Mucosa of descending colon (tissue), 3 donors: Measurements from ENCODE around the gene SYNGAP1. TPM values are rescaled to one million over a fixed set of nuclear protein-coding genes. Genes with fewer than 3 reads are reported as not detected.
"Not testable (repeated sequence)": the region's sequence is repeated elsewhere in the genome, so short reads cannot be mapped to it uniquely, and the experiment has no call there.

Experiments used
- ATAC-seq: fragments of 200-7000 bp; cut with Tn5 transposase; one replicate; pipeline ENCODE4 v1.9.1; 2020; ENCODE audit warnings: mild to moderate bottlenecking, moderate library complexity
- DNase-seq, 3 donors: peaks; one replicate each; pipeline ENCODE4 v3.0.0-alpha.2; 2020
- H3K36me3 ChIP-seq: fragments of 200-600 bp; one replicate; pipeline ENCODE4 v1.8.0; 2021; ENCODE audit warnings: low read depth, mild to moderate bottlenecking
- H3K4me1 ChIP-seq: fragments of 200-600 bp; one replicate; pipeline ENCODE4 v1.8.0; 2021; ENCODE audit warnings: low read depth, mild to moderate bottlenecking
- H3K4me3 ChIP-seq: fragments of 200-600 bp; one replicate; pipeline ENCODE4 v1.8.0; 2021; ENCODE audit warnings: mild to moderate bottlenecking
- H3K9me3 ChIP-seq: fragments of 200-600 bp; one replicate; pipeline ENCODE4 v1.8.0; 2021; ENCODE audit warnings: mild to moderate bottlenecking
- intact Hi-C, 2 donors: fragments of 100-400 bp; cut with DNase I in 1 of 2; cut with micrococcal nuclease in 1 of 2; formaldehyde crosslinking; loops; one replicate each; pipeline versions ENCODE4 v1.11.0 to v1.11.1; 2022; cut with DNase I, micrococcal nuclease
- long read RNA-seq, 2 donors: library from polyadenylated mRNA; unstranded; transcript quantifications; one replicate each; pipeline ENCODE4 v2.0.0, GENCODE V29; 2019 to 2021
- total RNA-seq, 3 donors: library from RNA; stranded (reverse); fragmentation: NEBNext Ultra II Directional in 2 of 3; extraction: Animal tissue kit (Norgen Biotek cat#: 25700) in 2 of 3; gene quantifications; one replicate each; pipeline versions ENCODE4 v1.2.1 to v1.2.4, GENCODE V29; 2021 to 2023
- TF ChIP-seq, protein P1 (sequence below): fragments of 200-600 bp; IDR thresholded peaks from one replicate; pipeline ENCODE4 v1.8.0; 2022; ENCODE audit warnings: antibody characterized with exemption, mild to moderate bottlenecking
- donor health status: DM: no; HTN: no; CAD: no; lungs with moderate emphysema.
- donor health status: DM: no; HTN: no; CAD: no.
- donor health status: DM: no; HTN: yes; CAD: no.

The SYNGAP1 gene
- 10 to 100 TPM in 1 of 3 donors, 1 to 10 TPM in 2; 8.1 to 39.8 (median 8.8) TPM for total RNA-seq
- long read RNA-seq, donor 1, partial matches to known transcripts, result 0 of 3 reads
- long read RNA-seq, donor 1, other reads (novel, unspliced or antisense), result 3 of 3 reads
- long read RNA-seq, donor 2, result 0 reads

DNA sequence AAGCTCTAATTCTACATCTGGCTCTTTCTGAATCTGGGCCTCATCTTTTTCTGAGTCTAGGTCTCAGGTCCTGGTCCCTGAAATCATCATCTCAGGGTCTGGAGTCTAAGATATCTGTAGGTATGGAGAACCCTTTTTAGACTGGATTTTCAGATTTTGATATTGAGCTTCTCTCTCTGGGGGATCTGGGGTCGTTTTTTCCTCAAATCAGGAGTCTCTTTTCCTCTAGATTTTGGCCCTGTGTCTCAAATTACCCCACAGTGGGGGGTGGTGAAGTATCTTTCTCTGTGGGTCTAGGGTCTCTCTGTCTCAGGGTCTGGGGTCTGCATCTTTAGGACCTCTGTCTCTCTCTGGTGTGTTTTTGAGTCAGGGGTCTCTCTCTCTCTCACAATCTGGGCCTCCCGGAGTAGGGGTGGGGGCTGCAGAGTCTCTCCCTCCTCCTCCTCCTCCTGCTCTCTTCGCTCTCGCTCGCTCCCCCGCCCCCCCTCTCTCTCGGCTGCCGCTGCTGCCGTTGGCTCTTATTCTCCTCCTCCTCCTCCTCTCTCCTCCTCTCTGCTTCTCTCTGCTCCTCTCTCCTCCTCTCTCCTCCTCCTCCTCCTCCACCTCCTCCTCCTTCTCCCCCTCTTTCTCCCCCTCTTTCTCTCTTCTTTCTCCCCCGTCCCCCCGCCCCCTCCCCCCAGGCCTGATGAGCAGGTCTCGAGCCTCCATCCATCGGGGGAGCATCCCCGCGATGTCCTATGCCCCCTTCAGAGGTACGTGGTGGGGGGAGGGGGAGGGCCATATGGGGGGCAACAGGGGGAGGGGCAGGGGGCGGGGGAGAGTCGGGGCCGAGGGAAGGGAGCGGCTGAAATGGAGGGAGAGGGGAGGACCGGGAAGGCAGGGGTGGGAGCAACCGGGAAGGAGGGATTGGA lies at the start of gene SYNGAP1:
TSS of gene SYNGAP1 (plus strand) at position 486 of the 911 bp plus-strand sequence. CDS start at position 686, 200 bp downstream.
- DNase-seq, result peak; percentile 57 to 79 (median 61)
- TF ChIP-seq, protein P1, sequence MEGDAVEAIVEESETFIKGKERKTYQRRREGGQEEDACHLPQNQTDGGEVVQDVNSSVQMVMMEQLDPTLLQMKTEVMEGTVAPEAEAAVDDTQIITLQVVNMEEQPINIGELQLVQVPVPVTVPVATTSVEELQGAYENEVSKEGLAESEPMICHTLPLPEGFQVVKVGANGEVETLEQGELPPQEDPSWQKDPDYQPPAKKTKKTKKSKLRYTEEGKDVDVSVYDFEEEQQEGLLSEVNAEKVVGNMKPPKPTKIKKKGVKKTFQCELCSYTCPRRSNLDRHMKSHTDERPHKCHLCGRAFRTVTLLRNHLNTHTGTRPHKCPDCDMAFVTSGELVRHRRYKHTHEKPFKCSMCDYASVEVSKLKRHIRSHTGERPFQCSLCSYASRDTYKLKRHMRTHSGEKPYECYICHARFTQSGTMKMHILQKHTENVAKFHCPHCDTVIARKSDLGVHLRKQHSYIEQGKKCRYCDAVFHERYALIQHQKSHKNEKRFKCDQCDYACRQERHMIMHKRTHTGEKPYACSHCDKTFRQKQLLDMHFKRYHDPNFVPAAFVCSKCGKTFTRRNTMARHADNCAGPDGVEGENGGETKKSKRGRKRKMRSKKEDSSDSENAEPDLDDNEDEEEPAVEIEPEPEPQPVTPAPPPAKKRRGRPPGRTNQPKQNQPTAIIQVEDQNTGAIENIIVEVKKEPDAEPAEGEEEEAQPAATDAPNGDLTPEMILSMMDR, result no peak
- no peaks in the 10 kb centered on the region for H3K9me3 ChIP-seq
- no peak for ATAC-seq
- intact Hi-C loops, result no loop called here
- H3K4me1 ChIP-seq, result peaks cover 31% of the 10 kb centered on the region
- H3K36me3 ChIP-seq, result peaks cover 5% of the 10 kb centered on the region
- H3K4me3 ChIP-seq, result no peak within 1 kb of the TSS

DNA sequence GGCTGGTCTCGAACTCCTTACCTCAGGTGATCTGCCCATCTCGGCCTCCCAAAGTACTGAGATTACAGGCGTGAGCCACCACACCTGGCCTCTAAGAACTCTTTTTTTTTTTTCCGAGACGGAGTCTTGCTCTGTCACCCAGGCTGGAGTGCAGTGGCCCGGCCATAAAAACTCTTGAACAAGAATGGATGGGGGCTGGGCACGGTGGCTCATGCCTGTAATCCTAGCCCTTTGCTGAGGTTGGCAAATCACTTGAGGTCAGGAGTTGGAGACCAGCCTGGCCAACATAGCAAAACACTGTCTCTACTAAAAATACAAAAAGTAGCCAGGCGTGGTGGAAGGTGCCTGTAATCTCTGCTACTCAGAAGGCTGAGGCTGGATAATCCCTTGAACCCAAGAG lies 48.0 kb upstream of the SYNGAP1 start:
- DNase-seq, H3K4me3 ChIP-seq, H3K36me3 ChIP-seq, H3K4me1 ChIP-seq, ATAC-seq, H3K9me3 ChIP-seq, intact Hi-C loops: not testable (repeated sequence)

DNA sequence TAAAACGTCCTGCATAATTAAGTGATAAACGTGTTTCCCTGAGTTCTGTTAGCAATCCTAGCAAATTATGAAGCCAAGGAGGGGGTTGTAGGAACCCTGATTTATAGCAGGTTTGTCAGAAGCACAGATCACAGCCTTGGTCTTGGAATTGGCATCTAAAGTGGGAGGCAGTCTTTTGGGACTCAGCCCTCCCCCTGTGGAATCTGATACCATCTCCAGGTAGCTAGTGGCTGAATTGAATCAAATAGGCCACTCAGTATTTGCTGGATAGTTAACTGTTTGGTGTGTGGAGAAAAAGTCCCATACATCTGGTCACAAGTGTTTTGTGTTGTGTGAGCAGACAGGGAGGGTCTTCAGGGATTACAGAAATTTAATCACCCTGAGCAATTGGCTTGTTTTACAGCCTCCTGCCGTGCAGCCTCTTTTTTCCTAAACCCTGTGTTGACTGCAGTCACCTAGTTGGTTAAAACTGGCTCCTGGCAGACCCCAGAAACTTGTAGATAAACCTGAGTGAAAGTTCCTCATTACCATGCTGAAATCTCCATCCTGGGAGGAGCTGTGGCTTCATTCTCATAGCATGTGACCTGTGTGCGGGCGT lies 47.2 kb upstream of the SYNGAP1 start:
- Histone ChIP-seq H3K4me3 (no peak overlapping the region), H3K4me1 (peaks cover 9% of the 10 kb centered on the region), H3K36me3 (no peaks in the 10 kb centered on the region), H3K9me3 (no peaks in the 10 kb centered on the region)
- DNase-seq (no peak), ATAC-seq (no peak)
- intact Hi-C loops, result no loop called here
- TF ChIP-seq, protein P1, result no peak

DNA sequence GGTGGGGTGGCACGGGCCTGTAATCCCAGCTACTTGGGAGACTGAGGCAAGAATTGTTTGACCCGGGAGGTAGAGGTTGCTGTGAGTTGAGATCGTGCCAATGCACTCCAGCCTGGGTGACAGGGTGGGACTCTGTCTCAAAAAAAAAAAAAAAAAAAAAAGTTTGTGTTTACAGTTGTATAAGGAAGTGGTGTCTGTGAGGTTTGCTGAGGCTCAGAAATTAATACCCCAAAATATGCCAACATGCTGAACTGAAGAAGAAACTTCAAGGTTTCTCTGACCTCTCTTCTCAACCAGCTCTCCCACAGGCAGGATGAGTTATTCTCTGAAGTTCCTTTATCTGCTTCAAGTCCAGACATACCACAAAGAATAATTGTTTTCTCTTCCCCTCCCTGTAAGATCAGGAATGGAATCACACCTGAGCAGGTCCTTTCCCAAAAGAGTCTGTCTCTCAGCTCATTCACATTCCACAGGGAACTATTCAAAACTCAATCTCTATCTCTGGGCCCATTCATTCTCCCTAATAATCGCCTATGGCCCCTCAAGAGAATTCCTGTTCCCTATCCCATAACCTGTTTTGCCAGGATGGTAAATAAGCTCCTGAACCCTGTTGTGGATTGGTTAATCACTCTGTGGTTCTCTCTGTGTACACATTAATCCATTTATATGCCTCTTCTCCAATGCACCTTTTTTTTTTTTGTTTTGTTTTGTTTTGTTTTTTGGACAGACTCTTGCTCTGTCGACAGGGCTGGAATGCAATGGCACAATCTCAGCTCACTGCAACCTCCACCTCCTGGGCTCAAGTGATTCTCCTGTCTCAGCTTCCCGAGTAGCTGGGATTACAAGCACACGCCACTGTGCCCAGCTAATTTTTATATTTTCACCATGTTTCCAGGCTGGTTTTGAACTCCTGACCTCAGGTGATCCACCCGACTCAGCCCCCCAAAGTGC lies 45.6 kb upstream of the SYNGAP1 start:
- ATAC-seq, result no peak

DNA sequence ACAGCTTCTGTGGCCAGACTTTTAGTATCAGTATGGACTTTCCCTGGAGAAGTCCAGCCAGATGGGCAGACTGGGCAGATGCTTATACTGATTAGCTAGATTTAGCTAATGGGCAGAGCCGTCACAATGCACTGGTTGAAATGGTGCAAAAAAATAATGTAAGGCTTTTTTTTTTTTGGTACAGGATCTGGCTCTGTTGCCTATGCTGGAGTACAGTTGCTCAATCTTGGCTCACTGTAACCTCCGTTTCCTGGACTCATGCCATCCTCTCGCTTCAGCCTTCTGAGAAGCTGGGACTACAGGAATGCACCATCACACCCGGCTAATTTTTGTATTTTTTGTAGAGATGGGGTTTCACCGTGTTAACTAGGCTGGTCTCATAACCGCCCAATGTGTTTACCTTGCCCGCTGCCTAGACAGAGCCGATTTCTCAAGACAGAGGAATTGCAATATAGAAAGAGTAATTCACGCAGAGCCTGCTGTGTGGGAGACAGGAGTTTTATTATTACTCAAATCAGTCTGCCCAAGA lies 44.7 kb upstream of the SYNGAP1 start:
- peak in 1 of 3 donors; percentile 64 for DNase-seq
- peaks cover 9% of the 10 kb centered on the region for H3K4me1 ChIP-seq
- H3K4me3 ChIP-seq, result no peak overlapping the region
- TF ChIP-seq, protein P1, result no peak
- H3K9me3 ChIP-seq, result no peaks in the 10 kb centered on the region
- no peaks in the 10 kb centered on the region for H3K36me3 ChIP-seq
- peak; percentile 66 for ATAC-seq
- intact Hi-C loops, result no loop called here

More for the DNA sequence above, 45.6 kb upstream of the SYNGAP1 start:
- Histone ChIP-seq H3K9me3 (no peaks in the 10 kb centered on the region), H3K36me3 (no peaks in the 10 kb centered on the region), H3K4me3 (no peak overlapping the region), H3K4me1 (peaks cover 9% of the 10 kb centered on the region)
- TF ChIP-seq, protein P1, result no peak
- intact Hi-C loops, result no loop called here
- DNase-seq, result no peak
